Large intestine (tissue), 3 donors: Measurements from ENCODE around the gene TACC2. TPM values are rescaled to one million over a fixed set of nuclear protein-coding genes. Genes with fewer than 3 reads are reported as not detected.

Experiments used
- DNase-seq, 2 donors: peaks; one replicate each; pipeline versions ENCODE4 v3.0.0 to v3.0.0-alpha.2; 2013
- H3K27ac ChIP-seq: one replicate; pipeline ENCODE4 v1.5.1; 2013; ENCODE audit warnings: low read length
- H3K27me3 ChIP-seq: 2 replicates; pipeline ENCODE4 v1.6.1; 2013; ENCODE audit warnings: low read length; ENCODE audit not compliant: control insufficient read depth, insufficient read depth
- H3K36me3 ChIP-seq: 2 replicates; pipeline ENCODE4 v1.6.1; 2013; ENCODE audit warnings: low read length; ENCODE audit not compliant: control insufficient read depth, insufficient read depth
- H3K4me1 ChIP-seq: one replicate; pipeline ENCODE4 v1.6.1; 2013; ENCODE audit warnings: low read length; ENCODE audit not compliant: control insufficient read depth, insufficient read depth
- H3K4me3 ChIP-seq: one replicate; pipeline ENCODE4 v1.5.1; 2013; ENCODE audit warnings: low read length
- H3K9me3 ChIP-seq: one replicate; pipeline ENCODE4 v1.6.1; 2013; ENCODE audit warnings: mild to moderate bottlenecking, low read depth, low read length, moderate library complexity; ENCODE audit not compliant: control insufficient read depth
- WGBS: methylation state at CpG from one replicate; pipeline ENCODE4 v1.1.5; 2013; ENCODE audit warnings: low lambda C conversion rate; ENCODE audit not compliant: insufficient coverage; 5-methylcytosine and 5-hydroxymethylcytosine counted together
- polyA plus RNA-seq: library from polyadenylated mRNA; unstranded; fragments of 120-200 nt; gene quantifications from one replicate; pipeline ENCODE4 v1.2.1, GENCODE V29; 2013

The TACC2 gene
- polyA plus RNA-seq, 1 donor: 85.5 TPM

DNA sequence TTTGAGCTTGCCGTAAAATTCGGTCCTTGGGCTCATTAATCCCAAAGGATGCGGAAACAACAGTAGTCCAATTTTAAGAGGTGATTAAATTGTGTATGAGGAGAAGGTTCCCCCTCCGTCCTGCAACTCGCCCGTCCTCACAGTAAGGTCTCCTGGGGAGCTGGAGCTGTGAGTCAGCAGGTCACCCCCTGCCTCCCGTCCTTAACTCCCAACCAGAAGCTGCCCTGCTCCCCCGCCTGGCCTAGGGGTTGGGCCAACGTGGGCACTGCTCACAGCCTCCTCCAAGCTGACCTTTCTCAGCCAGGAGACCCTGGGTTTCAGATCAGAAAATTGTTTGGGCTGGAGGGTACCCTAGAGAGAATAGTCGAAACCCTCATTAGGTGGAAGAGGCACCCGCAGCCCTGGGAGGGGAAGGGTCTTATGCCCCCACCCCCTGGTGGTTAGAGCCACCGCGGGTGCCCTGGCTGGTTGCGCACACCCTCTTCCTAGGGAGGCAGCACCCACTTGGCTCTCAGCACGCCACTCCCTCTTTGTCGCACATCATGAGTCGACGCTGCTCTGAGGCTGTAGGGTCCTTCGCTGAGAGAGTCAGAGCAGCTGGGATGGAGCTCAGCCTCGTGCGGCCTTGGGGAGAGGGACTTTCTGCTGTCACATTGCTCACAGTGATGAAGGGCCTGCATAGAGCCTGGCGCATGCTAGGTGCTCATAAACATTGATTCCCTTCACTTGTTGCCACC lies 131.2 kb downstream of the TACC2 start:
- H3K9me3 ChIP-seq: no peaks in the 10 kb centered on the region
- no peak overlapping the region for H3K27ac ChIP-seq
- H3K27me3 ChIP-seq: no peaks in the 10 kb centered on the region
- H3K36me3 ChIP-seq: peaks cover 18% of the 10 kb centered on the region
- 50% methylated on average over 1 of the region's 22 CpGs for WGBS
- H3K4me1 ChIP-seq: peaks cover 19% of the 10 kb centered on the region
- DNase-seq: no peak
- no peak overlapping the region for H3K4me3 ChIP-seq

DNA sequence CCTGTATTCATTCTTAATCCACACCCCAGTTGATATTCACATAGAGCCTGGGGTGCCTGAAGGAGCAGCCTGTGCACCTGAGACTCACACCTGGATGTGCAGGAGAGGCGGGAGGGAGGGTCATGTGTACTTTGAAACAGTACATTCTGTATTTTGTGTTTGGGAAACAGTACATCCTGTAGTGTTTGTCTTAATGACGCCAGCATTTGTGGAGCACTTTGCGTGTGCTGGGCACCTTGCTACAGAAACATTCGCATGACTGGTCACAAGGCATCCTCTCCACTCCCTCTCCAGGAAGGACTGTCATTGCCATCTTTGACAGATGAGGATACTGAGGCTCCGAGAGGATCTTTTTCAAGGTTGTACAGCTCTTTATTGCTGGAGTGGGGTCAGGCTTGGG lies 132.1 kb downstream of the TACC2 start:
- H3K27ac ChIP-seq: no peak overlapping the region
- WGBS: no CpG with 5 or more reads among the region's 5 CpGs
- H3K4me1 ChIP-seq: peaks cover 13% of the 10 kb centered on the region
- H3K4me3 ChIP-seq: no peak overlapping the region
- H3K36me3 ChIP-seq: peaks cover 21% of the 10 kb centered on the region
- no peaks in the 10 kb centered on the region for H3K27me3 ChIP-seq
- no peaks in the 10 kb centered on the region for H3K9me3 ChIP-seq
- no peak for DNase-seq

DNA sequence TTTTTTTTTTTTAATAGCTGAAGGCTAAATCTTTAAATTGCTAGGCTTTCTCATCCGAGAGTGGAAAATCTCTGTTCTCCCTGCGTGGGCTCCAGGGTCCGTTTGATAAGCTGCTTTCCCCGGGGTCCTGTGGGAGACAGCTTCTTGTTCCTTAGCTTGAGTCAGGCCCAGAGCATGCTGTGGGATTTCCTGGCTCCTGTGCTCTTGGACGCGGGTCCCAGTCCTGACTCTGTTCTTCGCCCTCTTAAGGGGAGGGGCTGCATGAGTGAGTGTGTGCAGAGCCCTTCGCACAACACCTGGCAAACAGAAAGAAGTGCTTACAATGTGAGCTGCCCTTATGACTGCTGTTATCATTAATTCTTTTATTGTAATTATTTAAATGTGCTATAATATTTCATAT lies 133.5 kb downstream of the TACC2 start:
- 80% methylated on average over 1 of the region's 8 CpGs for whole genome bisulfite sequencing
- Histone ChIP-seq H3K36me3 (peaks cover 21% of the 10 kb centered on the region), H3K4me3 (no peak overlapping the region)

DNA sequence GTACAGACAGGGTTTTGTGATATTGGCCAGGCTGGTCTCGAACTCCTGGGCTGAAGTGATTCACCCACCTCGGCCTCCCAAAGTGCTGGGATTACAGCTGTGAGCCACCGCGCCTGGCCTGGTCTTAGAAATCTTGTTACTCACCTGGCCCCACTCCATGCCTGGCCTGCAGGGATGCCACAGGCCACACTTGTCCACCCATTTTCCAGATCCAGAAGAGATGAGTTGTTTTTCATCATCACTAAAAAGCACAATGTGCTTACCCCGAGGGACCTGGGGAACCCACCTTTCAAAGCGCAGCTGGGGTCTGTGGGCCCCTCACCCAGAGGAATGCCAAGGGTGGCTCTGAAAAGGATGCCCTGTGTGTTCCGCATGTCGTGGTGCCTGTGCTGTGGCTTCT lies 134.2 kb downstream of the TACC2 start:
- no peak for DNase-seq
- no peaks in the 10 kb centered on the region for H3K27me3 ChIP-seq
- peaks cover 10% of the 10 kb centered on the region for H3K4me1 ChIP-seq
- H3K27ac ChIP-seq: no peak overlapping the region
- H3K9me3 ChIP-seq: no peaks in the 10 kb centered on the region
- H3K4me3 ChIP-seq: no peak overlapping the region
- no CpG with 5 or more reads among the region's 8 CpGs for WGBS
- H3K36me3 ChIP-seq: peaks cover 21% of the 10 kb centered on the region

More for the DNA sequence above, 133.5 kb downstream of the TACC2 start:
- Histone ChIP-seq H3K4me1 (peaks cover 9% of the 10 kb centered on the region), H3K9me3 (no peaks in the 10 kb centered on the region), H3K27ac (no peak overlapping the region), H3K27me3 (no peaks in the 10 kb centered on the region)
- no peak for DNase-seq

DNA sequence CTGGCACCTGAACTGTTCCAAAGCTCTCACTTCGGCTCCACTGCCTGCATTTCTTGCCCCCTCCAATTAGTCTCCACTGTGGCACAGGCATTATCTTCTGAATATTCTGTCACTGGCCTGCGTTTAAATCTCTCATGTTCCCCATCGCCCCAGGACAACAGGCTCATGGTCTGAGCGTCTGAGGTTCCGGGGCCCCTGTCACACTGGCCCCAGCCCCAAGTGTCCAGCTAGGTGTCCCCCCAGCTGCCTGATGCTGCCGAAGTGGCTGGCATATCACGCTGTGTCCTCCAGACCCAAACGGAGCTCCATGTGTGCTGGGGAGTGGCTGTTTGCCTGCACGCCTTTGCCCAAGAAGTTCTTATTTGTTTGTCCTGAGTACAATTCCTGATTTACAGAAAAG lies 135.4 kb downstream of the TACC2 start:
- Histone ChIP-seq H3K36me3 (peaks cover 21% of the 10 kb centered on the region), H3K27ac (no peak overlapping the region), H3K27me3 (no peaks in the 10 kb centered on the region), H3K4me3 (no peak overlapping the region), H3K9me3 (no peaks in the 10 kb centered on the region), H3K4me1 (peaks cover 10% of the 10 kb centered on the region)
- no peak for DNase-seq
- WGBS: no CpG with 5 or more reads among the region's 9 CpGs

DNA sequence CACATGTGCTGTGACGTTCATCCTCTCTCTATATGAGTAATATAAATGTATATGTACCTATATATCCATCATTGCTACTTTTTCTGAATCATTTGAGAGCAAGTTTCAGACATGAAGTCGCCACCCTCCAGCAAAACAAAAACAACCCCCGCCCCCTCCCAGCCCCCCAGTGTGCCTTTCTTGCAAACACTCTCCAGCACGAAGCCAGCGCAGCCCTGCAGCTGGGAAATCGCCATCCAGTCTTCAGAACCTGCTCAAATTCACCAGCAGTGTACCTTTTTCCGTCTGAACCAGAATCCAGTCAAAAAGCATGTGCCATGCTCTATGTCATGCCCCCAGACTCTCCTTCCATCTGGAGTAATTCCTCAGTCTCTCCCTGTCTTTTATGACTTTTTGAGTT lies 135.8 kb downstream of the TACC2 start:
- WGBS: no CpG with 5 or more reads among the region's 7 CpGs

DNA sequence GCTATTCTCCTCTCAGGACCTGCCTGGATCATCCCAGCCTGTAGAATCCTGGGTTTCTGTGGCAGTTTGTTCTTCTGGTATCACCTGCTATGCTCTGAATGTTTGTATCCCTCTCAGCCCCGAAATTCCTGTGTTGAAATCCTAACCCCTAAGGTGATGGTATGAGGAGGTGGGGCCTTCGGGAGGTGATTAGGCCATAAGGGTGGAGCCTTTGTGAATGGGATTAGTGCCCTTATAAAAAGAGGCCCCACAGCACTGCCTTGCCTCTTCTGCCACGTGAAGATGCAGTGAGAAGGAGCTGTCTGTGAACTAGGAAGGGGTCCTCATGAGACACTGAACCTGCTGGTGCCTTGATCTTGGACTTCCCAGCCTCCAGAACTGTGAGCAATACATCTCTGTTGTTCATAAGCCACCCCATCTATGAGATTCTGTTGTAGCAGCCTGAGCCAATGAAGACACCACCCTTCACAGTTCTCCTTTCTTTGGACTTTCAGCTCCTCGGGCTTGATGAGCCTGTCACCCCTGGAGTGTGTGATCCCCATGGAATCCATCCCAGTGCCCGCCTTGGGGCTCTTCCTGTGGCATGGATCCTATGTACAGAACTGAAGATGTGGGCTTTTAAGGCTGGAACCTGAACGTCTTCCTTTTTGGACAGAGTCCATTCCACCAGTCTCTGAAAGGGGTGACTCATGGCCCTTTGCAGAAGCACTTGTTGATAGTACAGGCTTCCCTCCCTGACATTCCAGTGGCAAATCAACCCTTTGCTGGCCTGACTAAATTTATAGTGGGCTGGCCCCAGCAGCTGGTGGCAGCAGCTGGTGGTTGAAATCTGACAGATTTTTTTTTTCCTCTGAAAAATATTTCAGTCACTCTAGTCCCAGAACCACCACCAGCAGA lies 138.0 kb downstream of the TACC2 start:
- Histone ChIP-seq H3K36me3 (peaks cover 4% of the 10 kb centered on the region), H3K9me3 (no peaks in the 10 kb centered on the region), H3K27me3 (no peaks in the 10 kb centered on the region), H3K4me3 (no peak overlapping the region), H3K27ac (peak overlapping the region; percentile 55), H3K4me1 (peaks cover 10% of the 10 kb centered on the region)
- no CpG with 5 or more reads among the region's 6 CpGs for WGBS
- DNase-seq: peak; percentile 47 to 71

More for the DNA sequence above, 135.8 kb downstream of the TACC2 start:
- no peak overlapping the region for H3K4me3 ChIP-seq
- no peaks in the 10 kb centered on the region for H3K27me3 ChIP-seq
- H3K27ac ChIP-seq: no peak overlapping the region
- DNase-seq: no peak
- H3K9me3 ChIP-seq: no peaks in the 10 kb centered on the region
- H3K4me1 ChIP-seq: peaks cover 10% of the 10 kb centered on the region
- H3K36me3 ChIP-seq: peaks cover 21% of the 10 kb centered on the region

DNA sequence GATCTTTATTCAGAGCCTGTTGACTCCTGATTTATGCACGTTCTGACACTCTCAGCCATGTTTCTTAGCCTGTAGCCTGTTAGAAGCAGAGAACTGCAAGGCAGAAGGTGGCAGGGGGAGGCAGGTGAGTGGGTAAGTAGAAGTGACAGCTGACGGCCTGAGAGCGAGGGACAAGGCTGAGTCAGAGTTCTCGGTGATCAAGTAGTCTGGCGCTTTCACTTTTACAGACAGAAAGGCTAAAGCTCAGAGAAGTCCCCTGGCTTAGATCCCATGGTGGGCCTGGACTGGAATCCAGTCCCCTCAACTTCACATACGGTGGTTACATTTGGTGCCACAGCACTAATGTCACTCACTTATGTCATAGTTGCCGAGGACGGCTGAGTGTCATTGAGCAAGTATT lies 139.0 kb downstream of the TACC2 start:
- H3K4me1 ChIP-seq: peaks cover 20% of the 10 kb centered on the region
- peak overlapping the region; percentile 55 for H3K27ac ChIP-seq
- H3K36me3 ChIP-seq: peaks cover 4% of the 10 kb centered on the region
- no peaks in the 10 kb centered on the region for H3K9me3 ChIP-seq
- WGBS: 67% methylated on average over 1 of the region's 8 CpGs
- no peak overlapping the region for H3K4me3 ChIP-seq
- no peaks in the 10 kb centered on the region for H3K27me3 ChIP-seq
- DNase-seq: peak in 1 of 2 donors; percentile 65

DNA sequence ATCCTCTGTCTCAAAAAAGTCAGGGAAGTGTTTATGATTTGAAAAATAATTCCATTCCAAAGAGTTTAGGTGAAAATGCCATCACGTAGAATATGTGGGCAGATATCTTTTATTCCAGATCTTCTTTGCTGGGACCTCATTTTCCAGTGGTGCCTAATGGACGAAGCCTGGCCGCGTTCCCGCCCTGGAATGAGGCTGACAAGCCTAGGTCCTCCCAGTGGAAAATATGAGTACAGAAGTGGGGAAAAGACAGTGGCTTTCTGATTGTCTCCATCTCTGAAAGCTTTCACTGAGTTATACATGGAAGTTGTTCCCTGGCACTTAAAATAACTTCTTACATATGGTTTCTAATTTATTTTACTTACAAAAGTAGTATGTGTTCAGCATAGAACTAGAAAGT lies 139.4 kb downstream of the TACC2 start:
- WGBS: 100% methylated on average over 3 of the region's 5 CpGs
- no peak overlapping the region for H3K27ac ChIP-seq
- DNase-seq: no peak
- H3K36me3 ChIP-seq: peaks cover 7% of the 10 kb centered on the region
- H3K4me3 ChIP-seq: no peak overlapping the region
- peaks cover 22% of the 10 kb centered on the region for H3K4me1 ChIP-seq
- H3K27me3 ChIP-seq: no peaks in the 10 kb centered on the region
- H3K9me3 ChIP-seq: no peaks in the 10 kb centered on the region

DNA sequence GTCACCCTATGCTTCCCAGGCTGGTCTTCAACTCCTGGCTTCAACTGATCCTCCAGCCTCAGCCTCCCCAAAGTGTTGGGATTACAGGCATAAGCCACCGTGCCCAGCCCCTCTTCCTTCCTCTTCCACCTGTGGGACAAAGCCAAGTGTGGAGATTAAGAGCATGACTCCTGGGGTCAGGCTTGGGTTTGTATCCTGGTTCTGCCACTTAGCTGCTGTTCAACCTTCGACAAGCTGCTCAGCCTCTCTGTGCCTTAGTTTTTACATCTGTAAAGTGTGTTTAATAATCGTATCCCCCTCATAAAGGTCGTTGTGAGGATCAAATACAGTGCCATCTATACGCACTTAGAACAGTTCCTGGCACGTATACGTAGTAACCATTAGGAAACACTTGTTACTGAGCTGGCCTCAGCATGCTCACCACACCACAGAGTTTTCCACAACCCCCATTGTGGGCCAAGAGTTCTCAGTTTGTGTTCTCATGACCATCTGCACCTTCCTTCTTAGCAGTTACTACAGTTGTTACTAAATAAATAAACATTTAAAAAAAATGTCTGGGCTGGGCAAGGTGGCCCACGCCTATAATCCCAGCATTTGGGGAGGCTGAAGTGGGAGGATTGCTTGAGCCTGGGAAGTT lies 141.6 kb downstream of the TACC2 start:
- no peaks in the 10 kb centered on the region for H3K9me3 ChIP-seq
- no peak overlapping the region for H3K4me3 ChIP-seq
- no CpG with 5 or more reads among the region's 8 CpGs for WGBS
- peaks cover 20% of the 10 kb centered on the region for H3K36me3 ChIP-seq
- no peaks in the 10 kb centered on the region for H3K27me3 ChIP-seq
- H3K4me1 ChIP-seq: peaks cover 22% of the 10 kb centered on the region
- no peak for DNase-seq
- H3K27ac ChIP-seq: no peak overlapping the region
